Measurements from ENCODE around the gene GIPC3. TPM values are rescaled to one million over a fixed set of nuclear protein-coding genes. Genes with fewer than 3 reads are reported as not detected.

Gene GIPC3
- total RNA-seq, 1 experiment from 2014 or later: not detected

DNA sequence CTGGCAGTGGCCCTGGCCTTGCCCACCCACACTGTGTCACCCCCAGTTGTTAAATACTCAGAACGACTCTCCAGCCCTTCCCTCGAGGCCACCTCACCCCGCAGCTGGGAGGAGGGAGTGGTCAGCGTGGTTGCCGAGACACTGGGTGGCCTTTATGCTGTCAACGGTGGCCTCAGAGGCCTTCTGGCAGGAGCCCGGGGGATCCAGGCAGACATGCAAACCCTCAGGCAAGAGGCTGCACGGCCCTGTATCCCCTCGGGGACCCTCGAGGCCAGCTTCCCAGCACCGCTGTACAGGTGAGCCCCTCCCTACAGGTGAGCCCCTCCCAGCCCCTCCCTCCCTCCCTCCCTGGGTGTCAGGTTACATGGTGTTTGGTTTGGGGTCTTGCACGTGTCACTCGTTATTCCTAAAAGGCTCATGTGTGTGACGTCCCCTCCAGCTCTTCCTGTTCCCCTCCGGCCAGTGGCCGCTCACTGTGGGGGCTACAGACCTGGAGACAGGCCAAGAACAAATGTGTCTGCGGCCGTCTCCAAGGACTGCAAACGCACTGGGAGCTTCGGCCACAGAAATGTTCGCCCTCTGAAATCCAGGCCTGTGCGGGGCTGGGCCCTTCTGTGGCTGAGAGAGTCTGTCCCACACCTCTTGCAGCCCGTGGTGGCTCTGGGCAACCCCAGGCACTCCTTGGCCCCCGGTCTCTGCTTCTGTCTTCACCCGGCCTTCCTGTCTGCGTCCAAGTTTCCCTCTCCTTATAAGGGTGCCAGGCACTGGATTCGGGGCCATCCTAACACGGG lies 46.1 kb upstream of the GIPC3 start, which contains the start of gene TEKTIP1:
Gene TEKTIP1 (plus strand): TSS at position 210 of the 791 bp plus-strand sequence. CDS start 4 bp downstream, at position 214.
- Histone ChIP-seq H3K4me2 (ENCODE audit: low read depth, low read length, poor library complexity, severe bottlenecking) (no peak within 1 kb of the TSS), H2AFZ (ENCODE audit: low read length) (no peak within 1 kb of the TSS), H3K9ac (ENCODE audit: low read length) (no peak within 1 kb of the TSS), H3K27me3 (ENCODE audit: low read length) (no peaks in the 10 kb centered on the region), H3K9me2 (replicated peaks; ENCODE audit: insufficient read depth, low read length) (no peaks in the 10 kb centered on the region), H4K20me1 (ENCODE audit: insufficient read depth, low read depth, low read length) (no peaks in the 10 kb centered on the region; the same call in 1 of the 2 replicates), H3K9me3 (ENCODE audit: low read length) (no peaks in the 10 kb centered on the region), H3K27ac (ENCODE audit: low read length) (no peak within 1 kb of the TSS), H3K4me3 (ENCODE audit: low read length) (no peak within 1 kb of the TSS), H3K4me1 (ENCODE audit: low read length) (no peaks in the 10 kb centered on the region), H3K79me2 (ENCODE audit: low read length) (no peaks in the 10 kb centered on the region), H3K36me3 (ENCODE audit: insufficient read depth, low read length) (peaks cover 4% of the 10 kb centered on the region; the same call in 1 of the 2 replicates)
- DNase-seq: no peak

DNA sequence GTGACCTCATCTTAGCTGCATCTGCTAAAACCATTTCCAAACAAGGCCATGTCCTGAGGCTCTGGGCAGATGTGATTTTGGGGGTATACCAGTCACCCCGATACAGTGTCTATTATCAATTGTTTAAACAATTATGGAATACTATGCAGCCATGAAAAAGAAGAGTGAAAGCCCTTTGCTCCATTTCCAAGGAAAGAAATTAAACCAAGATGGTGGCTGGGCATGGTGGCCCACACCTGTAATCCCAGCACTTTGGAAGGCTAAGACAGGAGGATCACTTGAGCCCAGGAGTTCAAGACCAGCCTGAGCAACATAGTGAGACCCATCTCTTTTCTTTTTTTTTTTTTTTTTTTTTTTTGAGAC lies 45.5 kb upstream of the GIPC3 start:
- no peaks in the 10 kb centered on the region for H3K9me2 ChIP-seq (replicated peaks; ENCODE audit: insufficient read depth, low read length)
- no peaks in the 10 kb centered on the region for H3K9me3 ChIP-seq (ENCODE audit: low read length)
- H3K36me3 ChIP-seq (ENCODE audit: insufficient read depth, low read length): peaks cover 4% of the 10 kb centered on the region; the same call in 1 of the 2 replicates
- H4K20me1 ChIP-seq (ENCODE audit: insufficient read depth, low read depth, low read length): no peaks in the 10 kb centered on the region; the same call in 1 of the 2 replicates
- no peaks in the 10 kb centered on the region for H3K79me2 ChIP-seq (ENCODE audit: low read length)
- no peak overlapping the region for H3K27ac ChIP-seq (ENCODE audit: low read length)
- DNase-seq: no peak
- H2AFZ ChIP-seq (ENCODE audit: low read length): no peak overlapping the region
- no peak overlapping the region for H3K4me3 ChIP-seq (ENCODE audit: low read length)
- no peaks in the 10 kb centered on the region for H3K4me1 ChIP-seq (ENCODE audit: low read length)
- H3K27me3 ChIP-seq (ENCODE audit: low read length): no peaks in the 10 kb centered on the region
- no peak overlapping the region for H3K4me2 ChIP-seq (ENCODE audit: low read depth, low read length, poor library complexity, severe bottlenecking)
- H3K9ac ChIP-seq (ENCODE audit: low read length): no peak overlapping the region

DNA sequence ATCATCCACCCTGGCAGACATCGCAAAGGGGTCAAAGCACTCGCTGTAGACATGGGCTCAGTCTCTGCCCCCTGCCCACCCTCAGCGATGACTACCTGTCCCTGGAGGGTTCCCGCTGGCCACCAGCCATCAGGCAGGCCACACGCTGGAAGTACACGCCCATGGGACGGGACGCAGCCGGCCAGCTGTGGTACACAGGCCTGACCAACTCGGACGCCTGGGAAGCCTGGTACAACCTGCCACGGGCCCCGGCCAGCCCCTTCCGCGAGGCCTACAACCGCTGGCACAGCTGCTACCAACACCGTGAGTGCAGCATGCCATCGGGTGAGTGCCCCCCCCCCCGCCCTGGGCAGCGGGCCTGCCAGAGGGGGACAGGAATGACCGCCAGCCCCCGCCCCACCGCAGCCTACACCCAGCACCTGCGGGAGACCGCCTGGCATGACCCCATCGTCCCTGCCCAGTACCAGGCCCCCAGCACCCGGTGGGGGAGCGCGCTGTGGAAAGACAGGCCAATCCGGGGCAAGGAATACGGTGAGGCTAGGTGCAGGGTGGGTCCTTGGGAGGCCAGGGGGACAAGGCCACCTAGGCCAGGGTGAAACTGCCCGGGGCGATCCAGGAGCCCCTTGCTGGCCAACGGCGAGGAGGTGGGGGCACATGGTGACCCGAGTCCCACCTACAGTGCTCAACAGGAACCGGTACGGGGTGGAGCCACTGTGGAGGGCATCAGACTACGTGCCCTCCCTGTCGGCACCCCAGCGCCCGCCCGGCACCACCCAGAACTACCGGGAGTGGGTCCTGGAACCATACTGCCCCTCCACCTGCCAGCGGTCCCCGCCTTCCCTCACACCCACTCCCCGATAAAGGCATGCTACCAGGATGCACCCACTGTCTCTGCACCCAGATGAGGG lies 41.9 kb upstream of the GIPC3 start:
- Histone ChIP-seq H3K27ac (ENCODE audit: low read length) (no peak overlapping the region), H4K20me1 (ENCODE audit: insufficient read depth, low read depth, low read length) (peaks cover 15% of the 10 kb centered on the region; the same call in 1 of the 2 replicates), H3K4me3 (ENCODE audit: low read length) (no peak overlapping the region), H3K9me2 (replicated peaks; ENCODE audit: insufficient read depth, low read length) (no peaks in the 10 kb centered on the region), H3K27me3 (ENCODE audit: low read length) (no peaks in the 10 kb centered on the region), H3K9me3 (ENCODE audit: low read length) (no peaks in the 10 kb centered on the region), H3K79me2 (ENCODE audit: low read length) (no peaks in the 10 kb centered on the region), H3K9ac (ENCODE audit: low read length) (no peak overlapping the region), H3K36me3 (ENCODE audit: insufficient read depth, low read length) (peaks cover 4% of the 10 kb centered on the region; the same call in 1 of the 2 replicates), H3K4me2 (ENCODE audit: low read depth, low read length, poor library complexity, severe bottlenecking) (no peak overlapping the region), H3K4me1 (ENCODE audit: low read length) (no peaks in the 10 kb centered on the region), H2AFZ (ENCODE audit: low read length) (no peak overlapping the region)
- no peak for DNase-seq

DNA sequence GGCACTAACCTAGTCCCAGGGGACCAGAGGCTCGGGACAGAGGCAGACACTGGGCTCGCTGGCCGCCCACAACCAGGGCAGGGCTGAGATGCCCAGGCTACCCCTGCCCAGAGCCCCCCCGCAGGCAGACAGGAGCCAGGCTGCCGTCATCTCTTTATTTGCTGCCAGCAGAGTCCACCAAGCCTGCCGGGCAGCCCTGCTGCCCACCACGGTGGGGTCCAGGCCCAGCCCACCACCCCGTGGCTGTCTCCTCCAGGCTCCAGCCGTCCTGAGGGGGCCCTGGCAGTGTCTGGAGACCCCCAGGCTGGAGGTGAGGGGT lies 41.3 kb upstream of the GIPC3 start:
- H3K9me3 ChIP-seq (ENCODE audit: low read length): no peaks in the 10 kb centered on the region
- H3K36me3 ChIP-seq (ENCODE audit: insufficient read depth, low read length): peaks cover 4% of the 10 kb centered on the region; the same call in 1 of the 2 replicates
- peaks cover 15% of the 10 kb centered on the region; the same call in 1 of the 2 replicates for H4K20me1 ChIP-seq (ENCODE audit: insufficient read depth, low read depth, low read length)
- H3K4me2 ChIP-seq (ENCODE audit: low read depth, low read length, poor library complexity, severe bottlenecking): no peak overlapping the region
- no peak overlapping the region for H3K4me3 ChIP-seq (ENCODE audit: low read length)
- no peak overlapping the region for H3K9ac ChIP-seq (ENCODE audit: low read length)
- H3K4me1 ChIP-seq (ENCODE audit: low read length): no peaks in the 10 kb centered on the region
- no peaks in the 10 kb centered on the region for H3K79me2 ChIP-seq (ENCODE audit: low read length)
- H3K27me3 ChIP-seq (ENCODE audit: low read length): no peaks in the 10 kb centered on the region
- no peak overlapping the region for H2AFZ ChIP-seq (ENCODE audit: low read length)
- no peaks in the 10 kb centered on the region for H3K9me2 ChIP-seq (replicated peaks; ENCODE audit: insufficient read depth, low read length)
- no peak overlapping the region for H3K27ac ChIP-seq (ENCODE audit: low read length)
- DNase-seq: no peak

DNA sequence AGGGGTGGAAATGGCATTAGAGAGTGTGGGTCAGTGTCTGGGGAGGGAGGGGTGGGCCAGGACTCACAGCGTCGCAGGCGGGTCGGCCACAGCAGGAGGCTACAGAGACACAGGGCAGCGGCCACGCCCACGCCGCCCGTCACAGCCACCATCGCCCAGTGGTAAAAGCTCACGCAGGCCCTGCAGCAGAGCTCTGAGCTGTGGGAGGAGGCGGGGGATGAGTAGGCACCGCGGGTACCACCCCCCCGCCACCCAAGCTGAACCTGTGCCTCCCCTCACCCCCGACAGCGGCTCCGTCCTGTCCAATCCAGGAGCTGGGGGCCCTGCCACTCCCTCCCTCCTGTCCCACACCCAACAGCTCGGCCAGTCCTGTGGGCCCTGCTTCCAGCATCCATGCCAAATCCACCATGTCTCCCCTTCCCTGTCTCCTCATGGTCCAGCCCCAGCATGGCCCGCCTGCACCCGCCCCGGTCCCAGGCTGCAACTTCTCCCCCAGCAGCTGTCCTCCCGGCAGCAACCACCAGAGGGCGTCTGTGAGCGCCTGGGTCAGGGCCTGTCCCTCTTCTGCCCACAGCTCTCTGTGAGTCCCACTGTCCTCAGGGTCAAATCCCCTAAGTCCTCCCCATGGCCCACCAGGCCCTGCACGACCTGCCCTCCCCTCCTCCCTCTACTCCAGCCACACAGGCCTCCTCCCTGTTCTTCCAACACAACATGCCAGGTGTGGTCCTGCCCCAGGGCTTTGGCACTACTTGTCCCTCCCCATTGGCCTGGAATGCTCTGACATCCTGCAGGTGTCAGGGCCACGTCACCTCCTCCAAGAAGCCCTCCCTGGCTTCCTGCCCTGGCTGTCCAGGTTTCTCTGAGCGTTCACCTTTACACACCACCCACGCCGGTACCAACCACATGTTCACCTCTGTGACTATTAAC lies 40.3 kb upstream of the GIPC3 start:
- no peak overlapping the region for H3K4me3 ChIP-seq (ENCODE audit: low read length)
- H2AFZ ChIP-seq (ENCODE audit: low read length): no peak overlapping the region
- H3K4me1 ChIP-seq (ENCODE audit: low read length): no peaks in the 10 kb centered on the region
- H3K27ac ChIP-seq (ENCODE audit: low read length): no peak overlapping the region
- H3K9me2 ChIP-seq (replicated peaks; ENCODE audit: insufficient read depth, low read length): no peaks in the 10 kb centered on the region
- no peak overlapping the region for H3K9ac ChIP-seq (ENCODE audit: low read length)
- H3K27me3 ChIP-seq (ENCODE audit: low read length): no peaks in the 10 kb centered on the region
- no peaks in the 10 kb centered on the region for H3K36me3 ChIP-seq (ENCODE audit: insufficient read depth, low read length)
- peak; percentile 86 for DNase-seq
- H3K9me3 ChIP-seq (ENCODE audit: low read length): no peaks in the 10 kb centered on the region
- H3K4me2 ChIP-seq (ENCODE audit: low read depth, low read length, poor library complexity, severe bottlenecking): no peak overlapping the region
- no peaks in the 10 kb centered on the region for H3K79me2 ChIP-seq (ENCODE audit: low read length)
- H4K20me1 ChIP-seq (ENCODE audit: insufficient read depth, low read depth, low read length): peaks cover 15% of the 10 kb centered on the region; the same call in 1 of the 2 replicates

DNA sequence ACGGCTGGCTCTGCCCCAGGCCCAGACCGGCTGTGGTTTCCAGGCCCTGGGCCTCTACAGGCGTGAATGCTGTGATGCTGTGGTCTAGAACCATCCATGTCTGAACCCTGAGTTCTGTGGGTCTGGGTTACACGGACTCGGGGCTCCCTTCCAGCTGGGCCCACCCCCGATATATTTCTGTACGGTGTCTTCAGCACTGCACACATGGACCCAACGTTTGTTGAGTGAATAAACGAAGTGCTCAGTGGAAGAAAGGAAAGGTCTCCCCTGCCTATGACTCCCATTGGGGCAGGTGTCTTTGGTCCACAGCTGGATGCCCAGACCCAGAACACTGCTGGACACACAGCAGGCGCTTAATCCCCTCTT lies 39.6 kb upstream of the GIPC3 start:
- DNase-seq: no peak
- no peaks in the 10 kb centered on the region for H3K9me2 ChIP-seq (replicated peaks; ENCODE audit: insufficient read depth, low read length)
- H2AFZ ChIP-seq (ENCODE audit: low read length): no peak overlapping the region
- H3K4me3 ChIP-seq (ENCODE audit: low read length): no peak overlapping the region
- no peak overlapping the region for H3K4me2 ChIP-seq (ENCODE audit: low read depth, low read length, poor library complexity, severe bottlenecking)
- no peaks in the 10 kb centered on the region for H3K36me3 ChIP-seq (ENCODE audit: insufficient read depth, low read length)
- no peak overlapping the region for H3K9ac ChIP-seq (ENCODE audit: low read length)
- no peak overlapping the region for H3K27ac ChIP-seq (ENCODE audit: low read length)
- H3K4me1 ChIP-seq (ENCODE audit: low read length): no peaks in the 10 kb centered on the region
- H3K79me2 ChIP-seq (ENCODE audit: low read length): no peaks in the 10 kb centered on the region
- peaks cover 15% of the 10 kb centered on the region; the same call in 1 of the 2 replicates for H4K20me1 ChIP-seq (ENCODE audit: insufficient read depth, low read depth, low read length)
- no peaks in the 10 kb centered on the region for H3K27me3 ChIP-seq (ENCODE audit: low read length)
- no peaks in the 10 kb centered on the region for H3K9me3 ChIP-seq (ENCODE audit: low read length)

DNA sequence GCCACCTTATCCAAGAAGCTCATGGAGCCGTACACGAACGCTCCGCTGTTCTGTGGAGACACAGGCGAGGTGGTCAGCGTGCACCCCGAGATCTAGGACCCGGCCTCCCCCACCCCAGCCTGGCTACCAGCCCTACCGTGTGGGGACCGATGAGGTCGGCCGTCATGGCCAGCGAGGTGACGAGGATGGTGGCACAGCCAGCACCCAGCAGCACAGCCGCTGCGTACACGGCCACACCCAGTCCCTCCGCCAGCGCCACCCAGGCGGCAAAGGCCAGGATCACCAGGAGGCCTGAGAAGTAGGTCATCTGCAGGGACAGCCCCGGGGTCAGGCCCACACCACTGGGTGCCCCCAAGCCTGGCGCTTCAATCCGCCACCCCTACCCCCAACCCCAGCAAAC lies 39.2 kb upstream of the GIPC3 start:
- Histone ChIP-seq H3K9me2 (replicated peaks; ENCODE audit: insufficient read depth, low read length) (no peaks in the 10 kb centered on the region), H4K20me1 (ENCODE audit: insufficient read depth, low read depth, low read length) (peaks cover 15% of the 10 kb centered on the region; the same call in 1 of the 2 replicates), H3K36me3 (ENCODE audit: insufficient read depth, low read length) (no peaks in the 10 kb centered on the region), H3K4me2 (ENCODE audit: low read depth, low read length, poor library complexity, severe bottlenecking) (no peak overlapping the region), H3K4me1 (ENCODE audit: low read length) (no peaks in the 10 kb centered on the region), H2AFZ (ENCODE audit: low read length) (no peak overlapping the region), H3K27me3 (ENCODE audit: low read length) (no peaks in the 10 kb centered on the region), H3K27ac (ENCODE audit: low read length) (no peak overlapping the region), H3K79me2 (ENCODE audit: low read length) (no peaks in the 10 kb centered on the region), H3K9ac (ENCODE audit: low read length) (no peak overlapping the region), H3K4me3 (ENCODE audit: low read length) (no peak overlapping the region), H3K9me3 (ENCODE audit: low read length) (no peaks in the 10 kb centered on the region)
- no peak for DNase-seq

Measured in Karpas-422 (cell line).